AG09319 (cell line): ENCODE data around the gene ANKRD11.

Experiments used
- DNase-seq: peaks from one replicate; pipeline ENCODE4 v3.0.0-alpha.2; 2010; ENCODE audit warnings: low read depth; ENCODE audit errors: extremely low read depth
- CTCF ChIP-seq: IDR thresholded peaks from 2 replicates; pipeline ENCODE4 v1.5.1; 2011; ENCODE audit warnings: low read depth, mild to moderate bottlenecking, inconsistent platforms, low read length, moderate library complexity

The ANKRD11 gene

GRCh38 chr16:89506791-89507191 is 16.4 kb upstream of the ANKRD11 start:
- no peak for DNase-seq

GRCh38 chr16:89506113-89506504 is 15.7 kb upstream of the ANKRD11 start:
- TF ChIP-seq CTCF, result no peak

More at GRCh38 chr16:89506791-89507191, 16.4 kb upstream of the ANKRD11 start:
- no peak for TF ChIP-seq CTCF

GRCh38 chr16:89505204-89506112 is 15.1 kb upstream of the ANKRD11 start:
- TF ChIP-seq CTCF, result no peak
- DNase-seq, result no peak

More at GRCh38 chr16:89506113-89506504, 15.7 kb upstream of the ANKRD11 start:
- no peak for DNase-seq

- TF ChIP-seq CTCF, result no peak
- DNase-seq, result no peak
Observed at GRCh38 chr16:89504091-89504490, 13.7 kb upstream of the ANKRD11 start.

GRCh38 chr16:89502081-89502843 is 11.9 kb upstream of the ANKRD11 start:
- DNase-seq, result no peak
- TF ChIP-seq CTCF, result peak; percentile 1; the same call in 1 of the 2 replicates

- no peak for TF ChIP-seq CTCF
- DNase-seq, result no peak
Observed at GRCh38 chr16:89499767-89500166, 9.4 kb upstream of the ANKRD11 start.

GRCh38 chr16:89498839-89499238 is 8.5 kb upstream of the ANKRD11 start:
- TF ChIP-seq CTCF, result no peak
- DNase-seq, result no peak
